Sigmoid colon (tissue), 7 donors: ENCODE data around the gene KRT72. TPM values are rescaled to one million over a fixed set of nuclear protein-coding genes. Genes with fewer than 3 reads are reported as not detected.

Experiments
- DNase-seq: peaks from one replicate; pipeline ENCODE4 v3.0.0-alpha.2; 2019
- H3K27ac ChIP-seq, 4 donors: fragments of 200-600 bp; sonication (generic); one replicate each; pipeline ENCODE4 v1.5.1; 2016 to 2019; ENCODE audit warnings: mild to moderate bottlenecking in 1 of 4
- H3K27me3 ChIP-seq, 3 donors: fragments of 200-600 bp; sonication (generic); one replicate each; pipeline ENCODE4 v1.5.1; 2019; ENCODE audit warnings: mild to moderate bottlenecking in 1 of 3
- H3K36me3 ChIP-seq, 4 donors: fragments of 200-600 bp; sonication (generic); one replicate each; pipeline ENCODE4 v1.5.1; 2016 to 2019
- H3K4me1 ChIP-seq, 4 donors: fragments of 200-600 bp; sonication (generic); one replicate each; pipeline ENCODE4 v1.5.1; 2017 to 2019
- H3K4me3 ChIP-seq, 4 donors: fragments of 200-600 bp; sonication (generic); one replicate each; pipeline ENCODE4 v1.5.1; 2017 to 2019; ENCODE audit warnings: mild to moderate bottlenecking in 2 of 4, moderate library complexity in 1 of 4
- H3K9me3 ChIP-seq, 4 donors: fragments of 200-600 bp in 3 of 4; sonication (generic) in 3 of 4; one replicate each; pipeline versions ENCODE4 v1.5.1 to v1.6.1; 2013 to 2019
- CTCF ChIP-seq, 4 experiments: fragments of 450-650 bp in 3 of 4; fragments of 200-600 bp in 1 of 4; IDR thresholded peaks; one replicate each; pipeline ENCODE4 v1.5.1; 2016 to 2019; ENCODE audit warnings: antibody characterized with exemption in 4 of 4, mild to moderate bottlenecking in 3 of 4, moderate library complexity in 2 of 4
- EP300 ChIP-seq, 4 donors: sonication (generic); formaldehyde crosslinking; IDR thresholded peaks; one replicate each; pipeline ENCODE4 v1.6.1; 2017; ENCODE audit warnings: antibody characterized with exemption in 4 of 4
- POLR2A ChIP-seq, 2 donors: fragments of 450-650 bp; IDR thresholded peaks; one replicate each; pipeline ENCODE4 v1.6.1; 2016; ENCODE audit warnings: antibody characterized with exemption in 2 of 2, mild to moderate bottlenecking in 2 of 2, moderate library complexity in 2 of 2
- POLR2AphosphoS5 ChIP-seq, 4 donors: sonication (generic); formaldehyde crosslinking; IDR thresholded peaks; one replicate each; pipeline ENCODE4 v1.6.1; 2017; ENCODE audit warnings: antibody characterized with exemption in 4 of 4
- WGBS, 2 donors: extraction: QIAGEN DNeasy Blood & Tissue Kit; methylation state at CpG; one replicate each; pipeline ENCODE4 v1.1.7; 2013; 5-methylcytosine and 5-hydroxymethylcytosine counted together
- intact Hi-C: fragments of 100-400 bp; cut with DNase I; formaldehyde crosslinking; loops from one replicate; pipeline ENCODE4 v1.15.1; 2023
- polyA plus RNA-seq, 3 donors: library from polyadenylated mRNA; stranded (reverse); fragments of 200-250 nt; gene quantifications; one replicate each; pipeline ENCODE4 v1.2.3, GENCODE V29; 2013
- total RNA-seq, 4 donors: library from RNA; depleted of rRNA; stranded (reverse); fragments of >200 nt; gene quantifications; one replicate each; pipeline ENCODE4 v1.1.0, GENCODE V29; 2016
- donor health status: healthy with polysubstance abuse.
- donor health status: Bipolar disorder and iron deficiency.
- donor health status: healthy.

The KRT72 gene
- total and polyA plus RNA-seq, 7 donors = 0.79 TPM; not detected in 6

GRCh38 chr12:52606581-52607218 lies 5.4 kb upstream of the KRT72 start:
- no peaks in the 10 kb centered on the region for H3K36me3 ChIP-seq
- H3K27me3 ChIP-seq = peaks cover 0 to 43% (median 20%) of the 10 kb centered on the region in 3 donors

GRCh38 chr12:52606096-52606495 lies 4.8 kb upstream of the KRT72 start:
- DNase-seq = no peak
- H3K27ac ChIP-seq = no peak overlapping the region
- no peak overlapping the region for H3K4me3 ChIP-seq
- intact Hi-C loops = no loop called here
- TF ChIP-seq CTCF (IDR thresholded peaks at IDR 0.05) = no peak
- no peak for TF ChIP-seq POLR2A (IDR thresholded peaks at IDR 0.05)
- no peak for TF ChIP-seq POLR2AphosphoS5 (IDR thresholded peaks at IDR 0.05)
- TF ChIP-seq EP300 (IDR thresholded peaks at IDR 0.05) = no peak
- no peaks in the 10 kb centered on the region for H3K4me1 ChIP-seq
- H3K36me3 ChIP-seq = no peaks in the 10 kb centered on the region
- peaks cover 5 to 43% (median 21%) of the 10 kb centered on the region in 3 donors for H3K27me3 ChIP-seq
- no peaks in the 10 kb centered on the region for H3K9me3 ChIP-seq
- WGBS, 2 donors = 84 to 85% methylated on average over 3 of the region's 3 CpGs

More at GRCh38 chr12:52606581-52607218, 5.4 kb upstream of the KRT72 start:
- no peak overlapping the region for H3K27ac ChIP-seq
- TF ChIP-seq EP300 (IDR thresholded peaks at IDR 0.05) = no peak
- TF ChIP-seq POLR2AphosphoS5 (IDR thresholded peaks at IDR 0.05) = no peak
- TF ChIP-seq CTCF (IDR thresholded peaks at IDR 0.05) = no peak
- TF ChIP-seq POLR2A (IDR thresholded peaks at IDR 0.05) = no peak
- no peaks in the 10 kb centered on the region for H3K9me3 ChIP-seq
- WGBS, 2 donors = 75 to 86% methylated on average over 7 of the region's 7 CpGs
- H3K4me1 ChIP-seq = no peaks in the 10 kb centered on the region
- no peak for DNase-seq
- intact Hi-C loops = no loop called here
- H3K4me3 ChIP-seq = no peak overlapping the region

GRCh38 chr12:52605542-52605941 lies 4.3 kb upstream of the KRT72 start:
- peaks cover 9 to 43% (median 21%) of the 10 kb centered on the region in 3 donors for H3K27me3 ChIP-seq
- intact Hi-C loops = no loop called here

GRCh38 chr12:52604859-52605258 lies 3.6 kb upstream of the KRT72 start:
- no peak overlapping the region for H3K27ac ChIP-seq
- H3K9me3 ChIP-seq = no peaks in the 10 kb centered on the region
- DNase-seq = no peak
- no peaks in the 10 kb centered on the region for H3K36me3 ChIP-seq
- TF ChIP-seq CTCF (IDR thresholded peaks at IDR 0.05) = no peak
- no peak for TF ChIP-seq POLR2A (IDR thresholded peaks at IDR 0.05)
- TF ChIP-seq EP300 (IDR thresholded peaks at IDR 0.05) = no peak
- no peak for TF ChIP-seq POLR2AphosphoS5 (IDR thresholded peaks at IDR 0.05)
- H3K4me1 ChIP-seq = no peaks in the 10 kb centered on the region
- no peak overlapping the region for H3K4me3 ChIP-seq
- intact Hi-C loops = no loop called here
- peaks cover 9 to 42% (median 24%) of the 10 kb centered on the region in 3 donors for H3K27me3 ChIP-seq

More at GRCh38 chr12:52605542-52605941, 4.3 kb upstream of the KRT72 start:
- Histone ChIP-seq H3K36me3 (no peaks in the 10 kb centered on the region), H3K4me3 (no peak overlapping the region), H3K9me3 (no peaks in the 10 kb centered on the region), H3K27ac (no peak overlapping the region), H3K4me1 (no peaks in the 10 kb centered on the region)
- DNase-seq = no peak
- WGBS, 2 donors = 93 to 94% methylated on average over 1 of the region's 1 CpG
- TF ChIP-seq EP300 (IDR thresholded peaks at IDR 0.05) (no peak), POLR2A (IDR thresholded peaks at IDR 0.05) (no peak), POLR2AphosphoS5 (IDR thresholded peaks at IDR 0.05) (no peak), CTCF (IDR thresholded peaks at IDR 0.05) (no peak)

- Histone ChIP-seq H3K27ac (no peak overlapping the region), H3K4me1 (no peaks in the 10 kb centered on the region), H3K36me3 (no peaks in the 10 kb centered on the region), H3K9me3 (no peaks in the 10 kb centered on the region), H3K4me3 (no peak overlapping the region), H3K27me3 (peaks cover 9 to 41% (median 24%) of the 10 kb centered on the region in 3 donors)
- intact Hi-C loops = no loop called here
- no peak for DNase-seq
- TF ChIP-seq POLR2AphosphoS5 (IDR thresholded peaks at IDR 0.05) (no peak), POLR2A (IDR thresholded peaks at IDR 0.05) (no peak), EP300 (IDR thresholded peaks at IDR 0.05) (no peak), CTCF (IDR thresholded peaks at IDR 0.05) (no peak)
- WGBS, 2 donors = 80 to 93% methylated on average over 2 of the region's 2 CpGs
Observed at GRCh38 chr12:52603314-52603713, 2.1 kb upstream of the KRT72 start.
